Subcutaneous abdominal adipose tissue (tissue), 5 donors: ENCODE measurements around the gene GADD45G.

Experiments used
- H3K27ac ChIP-seq: one replicate; pipeline ENCODE4 v1.7.0; 2013; ENCODE audit warnings: low read depth, mild to moderate bottlenecking, inconsistent platforms, low read length, moderate library complexity
- H3K27me3 ChIP-seq, 5 donors: one replicate each; pipeline ENCODE4 v1.7.0; 2013; ENCODE audit warnings: low read length in 5 of 5, inconsistent platforms in 1 of 5; ENCODE audit not compliant: control insufficient read depth in 5 of 5, insufficient read depth in 4 of 5
- H3K36me3 ChIP-seq, 5 donors: one replicate each; pipeline ENCODE4 v1.7.0; 2013; ENCODE audit warnings: low read length in 5 of 5; ENCODE audit not compliant: control insufficient read depth in 5 of 5, insufficient read depth in 5 of 5
- H3K4me1 ChIP-seq, 5 donors: one replicate each; pipeline ENCODE4 v1.7.0; 2013; ENCODE audit warnings: low read length in 5 of 5, mild to moderate bottlenecking in 3 of 5, moderate library complexity in 1 of 5; ENCODE audit not compliant: control insufficient read depth in 5 of 5, insufficient read depth in 5 of 5
- H3K4me3 ChIP-seq, 5 donors: one replicate each; pipeline ENCODE4 v1.7.0; 2013; ENCODE audit warnings: low read length in 5 of 5, low read depth in 1 of 5
- H3K9ac ChIP-seq, 5 donors: one replicate each; pipeline ENCODE4 v1.7.0; 2013; ENCODE audit warnings: low read length in 5 of 5, mild to moderate bottlenecking in 4 of 5, moderate library complexity in 3 of 5
- H3K9me3 ChIP-seq, 5 donors: one replicate each; pipeline ENCODE4 v1.7.0; 2013; ENCODE audit warnings: low read length in 5 of 5; ENCODE audit not compliant: control insufficient read depth in 5 of 5
- donor health status: healthy.
- donor health status: healthy.
- donor health status: healthy.
- donor health status: healthy.
- donor health status: healthy.

The GADD45G gene

GRCh38 chr9:89619019-89619418, 14.2 kb downstream of the GADD45G start:
- H3K9me3 ChIP-seq = no peaks in the 10 kb centered on the region
- no peak overlapping the region for H3K9ac ChIP-seq
- H3K4me1 ChIP-seq = peaks cover 0 to 27% (median 16%) of the 10 kb centered on the region in 5 donors
- H3K27ac ChIP-seq = no peak overlapping the region
- no peaks in the 10 kb centered on the region for H3K36me3 ChIP-seq
- H3K27me3 ChIP-seq = peaks cover 0 to 5% (median 0%) of the 10 kb centered on the region in 5 donors
- H3K4me3 ChIP-seq = no peak overlapping the region

- H3K27ac ChIP-seq = no peak overlapping the region
- peaks cover 0 to 30% (median 16%) of the 10 kb centered on the region in 5 donors for H3K4me1 ChIP-seq
- peaks cover 0 to 5% (median 0%) of the 10 kb centered on the region in 5 donors for H3K27me3 ChIP-seq
- no peaks in the 10 kb centered on the region for H3K9me3 ChIP-seq
- H3K36me3 ChIP-seq = no peaks in the 10 kb centered on the region
- H3K9ac ChIP-seq = no peak overlapping the region
- no peak overlapping the region for H3K4me3 ChIP-seq
Observed at GRCh38 chr9:89619424-89620138, 14.8 kb downstream of the GADD45G start.

- Histone ChIP-seq H3K36me3 (no peaks in the 10 kb centered on the region), H3K4me1 (peaks cover 0 to 30% (median 16%) of the 10 kb centered on the region in 5 donors), H3K27me3 (peaks cover 0 to 5% (median 0%) of the 10 kb centered on the region in 5 donors), H3K4me3 (no peak overlapping the region), H3K9me3 (no peaks in the 10 kb centered on the region), H3K9ac (no peak overlapping the region), H3K27ac (no peak overlapping the region)
Observed at GRCh38 chr9:89621031-89621430, 16.2 kb downstream of the GADD45G start.

- H3K4me1 ChIP-seq = peaks cover 0 to 30% (median 16%) of the 10 kb centered on the region in 5 donors
- H3K27ac ChIP-seq = no peak overlapping the region
- H3K27me3 ChIP-seq = peaks cover 0 to 4% (median 0%) of the 10 kb centered on the region in 5 donors
- no peak overlapping the region for H3K9ac ChIP-seq
- no peaks in the 10 kb centered on the region for H3K9me3 ChIP-seq
- H3K4me3 ChIP-seq = no peak overlapping the region
- no peaks in the 10 kb centered on the region for H3K36me3 ChIP-seq
Observed at GRCh38 chr9:89621676-89622075, 16.9 kb downstream of the GADD45G start.

- no peak overlapping the region for H3K27ac ChIP-seq
- H3K27me3 ChIP-seq = peaks cover 0 to 7% (median 0%) of the 10 kb centered on the region in 5 donors
Observed at GRCh38 chr9:89622933-89623861, 18.4 kb downstream of the GADD45G start.

GRCh38 chr9:89623925-89624420, 19.2 kb downstream of the GADD45G start:
- Histone ChIP-seq H3K4me1 (peaks cover 0 to 30% (median 16%) of the 10 kb centered on the region in 5 donors), H3K9ac (no peak overlapping the region), H3K36me3 (no peaks in the 10 kb centered on the region), H3K4me3 (no peak overlapping the region), H3K9me3 (no peaks in the 10 kb centered on the region), H3K27me3 (peaks cover 0 to 7% (median 0%) of the 10 kb centered on the region in 5 donors), H3K27ac (no peak overlapping the region)

More at GRCh38 chr9:89622933-89623861, 18.4 kb downstream of the GADD45G start:
- Histone ChIP-seq H3K4me1 (peaks cover 0 to 30% (median 16%) of the 10 kb centered on the region in 5 donors), H3K9ac (no peak overlapping the region), H3K36me3 (no peaks in the 10 kb centered on the region), H3K4me3 (no peak overlapping the region), H3K9me3 (no peaks in the 10 kb centered on the region)

- no peaks in the 10 kb centered on the region for H3K9me3 ChIP-seq
- H3K9ac ChIP-seq = no peak overlapping the region
- no peaks in the 10 kb centered on the region for H3K36me3 ChIP-seq
- no peak overlapping the region for H3K4me3 ChIP-seq
- H3K27ac ChIP-seq = no peak overlapping the region
- peaks cover 0 to 24% (median 13%) of the 10 kb centered on the region in 5 donors for H3K4me1 ChIP-seq
- peaks cover 0 to 7% (median 0%) of the 10 kb centered on the region in 5 donors for H3K27me3 ChIP-seq
Observed at GRCh38 chr9:89625721-89626687, 21.2 kb downstream of the GADD45G start.

- no peaks in the 10 kb centered on the region for H3K9me3 ChIP-seq
- no peak overlapping the region for H3K9ac ChIP-seq
- H3K4me1 ChIP-seq = peaks cover 0 to 23% (median 19%) of the 10 kb centered on the region in 5 donors
- peaks cover 0 to 7% (median 0%) of the 10 kb centered on the region in 5 donors for H3K27me3 ChIP-seq
- no peak overlapping the region for H3K4me3 ChIP-seq
- no peaks in the 10 kb centered on the region for H3K36me3 ChIP-seq
- no peak overlapping the region for H3K27ac ChIP-seq
Observed at GRCh38 chr9:89626741-89627265, 22.0 kb downstream of the GADD45G start.

GRCh38 chr9:89628601-89629000, 23.8 kb downstream of the GADD45G start:
- peaks cover 0 to 16% (median 4%) of the 10 kb centered on the region in 5 donors for H3K4me1 ChIP-seq
- no peak overlapping the region for H3K4me3 ChIP-seq
- no peak overlapping the region for H3K9ac ChIP-seq

More at GRCh38 chr9:89628601-89629000, 23.8 kb downstream of the GADD45G start:
- no peaks in the 10 kb centered on the region for H3K36me3 ChIP-seq
- H3K27me3 ChIP-seq = peaks cover 0 to 7% (median 0%) of the 10 kb centered on the region in 5 donors
- H3K9me3 ChIP-seq = no peaks in the 10 kb centered on the region
- H3K27ac ChIP-seq = no peak overlapping the region
